PFSK-1 (cell line): ENCODE results near the gene IBTK.

Experiments
- FOXP2 ChIP-seq: optimal IDR thresholded peaks from 2 replicates; pipeline ENCODE3; 2011; ENCODE audit warnings: borderline replicate concordance, control low read depth, inconsistent platforms; ENCODE audit not compliant: insufficient read depth; ENCODE audit errors: extremely low read length, extremely low read depth
- POLR2AphosphoS5 ChIP-seq: IDR thresholded peaks from 2 replicates; pipeline ENCODE4 v1.6.1; 2012; ENCODE audit warnings: low read depth, mild to moderate bottlenecking, control low read depth, low read length, moderate library complexity
- SIN3A ChIP-seq: IDR thresholded peaks from 2 replicates; pipeline ENCODE4 v1.6.1; 2012; ENCODE audit warnings: mild to moderate bottlenecking, low read length, moderate library complexity, borderline replicate concordance; ENCODE audit not compliant: insufficient read depth
- TAF1 ChIP-seq: IDR thresholded peaks from 2 replicates; pipeline ENCODE4 v1.6.1; 2012; ENCODE audit warnings: low read length, control low read depth, borderline replicate concordance; ENCODE audit not compliant: insufficient read depth
- TF ChIP-seq, protein P1 (sequence below), 2 experiments: IDR thresholded peaks; 2 replicates each; pipeline versions ENCODE4 v1.6.1 to v1.8.0; 2011 to 2012; ENCODE audit warnings: low read depth in 2 of 2, low read length in 2 of 2, control low read depth in 1 of 2, inconsistent platforms in 1 of 2, mild to moderate bottlenecking in 1 of 2, moderate library complexity in 1 of 2; ENCODE audit not compliant: insufficient read depth in 1 of 2

DNA sequence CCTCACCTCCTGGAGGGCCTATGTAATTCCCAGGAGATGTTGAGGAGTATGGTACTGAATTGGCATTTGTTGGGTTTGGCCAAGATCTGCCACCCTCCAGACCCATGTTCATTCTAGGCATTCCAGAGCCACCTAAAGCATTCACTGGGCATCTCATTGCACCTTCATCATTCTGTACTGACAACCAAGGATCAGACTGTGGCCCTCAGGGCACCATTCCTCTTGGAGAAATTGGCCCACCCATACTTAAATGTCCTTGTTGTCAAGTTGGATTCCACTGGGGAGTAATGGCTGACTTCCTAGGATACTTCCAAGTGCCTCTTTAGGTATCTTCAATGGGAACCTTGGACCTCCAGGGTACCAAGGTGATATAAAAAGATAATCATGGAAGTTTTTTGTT, 16.8 kb upstream of the IBTK start:
- no peak for TF ChIP-seq TAF1
- TF ChIP-seq POLR2AphosphoS5, result no peak
- TF ChIP-seq SIN3A, result no peak
- TF ChIP-seq, protein P1, sequence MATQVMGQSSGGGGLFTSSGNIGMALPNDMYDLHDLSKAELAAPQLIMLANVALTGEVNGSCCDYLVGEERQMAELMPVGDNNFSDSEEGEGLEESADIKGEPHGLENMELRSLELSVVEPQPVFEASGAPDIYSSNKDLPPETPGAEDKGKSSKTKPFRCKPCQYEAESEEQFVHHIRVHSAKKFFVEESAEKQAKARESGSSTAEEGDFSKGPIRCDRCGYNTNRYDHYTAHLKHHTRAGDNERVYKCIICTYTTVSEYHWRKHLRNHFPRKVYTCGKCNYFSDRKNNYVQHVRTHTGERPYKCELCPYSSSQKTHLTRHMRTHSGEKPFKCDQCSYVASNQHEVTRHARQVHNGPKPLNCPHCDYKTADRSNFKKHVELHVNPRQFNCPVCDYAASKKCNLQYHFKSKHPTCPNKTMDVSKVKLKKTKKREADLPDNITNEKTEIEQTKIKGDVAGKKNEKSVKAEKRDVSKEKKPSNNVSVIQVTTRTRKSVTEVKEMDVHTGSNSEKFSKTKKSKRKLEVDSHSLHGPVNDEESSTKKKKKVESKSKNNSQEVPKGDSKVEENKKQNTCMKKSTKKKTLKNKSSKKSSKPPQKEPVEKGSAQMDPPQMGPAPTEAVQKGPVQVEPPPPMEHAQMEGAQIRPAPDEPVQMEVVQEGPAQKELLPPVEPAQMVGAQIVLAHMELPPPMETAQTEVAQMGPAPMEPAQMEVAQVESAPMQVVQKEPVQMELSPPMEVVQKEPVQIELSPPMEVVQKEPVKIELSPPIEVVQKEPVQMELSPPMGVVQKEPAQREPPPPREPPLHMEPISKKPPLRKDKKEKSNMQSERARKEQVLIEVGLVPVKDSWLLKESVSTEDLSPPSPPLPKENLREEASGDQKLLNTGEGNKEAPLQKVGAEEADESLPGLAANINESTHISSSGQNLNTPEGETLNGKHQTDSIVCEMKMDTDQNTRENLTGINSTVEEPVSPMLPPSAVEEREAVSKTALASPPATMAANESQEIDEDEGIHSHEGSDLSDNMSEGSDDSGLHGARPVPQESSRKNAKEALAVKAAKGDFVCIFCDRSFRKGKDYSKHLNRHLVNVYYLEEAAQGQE (IDR thresholded peaks at IDR 0.05; ENCODE audit: insufficient read depth in 1 of 2, low read depth in 2 of 2, low read length in 2 of 2), result no peak
- no peak for TF ChIP-seq FOXP2
